Measurements from ENCODE around the gene STAT5A. TPM values are rescaled to one million over a fixed set of nuclear protein-coding genes. Genes with fewer than 3 reads are reported as not detected.
"Not testable (repeated sequence)": the region's sequence is repeated elsewhere in the genome, so short reads cannot be mapped to it uniquely, and the experiment has no call there.

Gene STAT5A
- total RNA-seq, 2 donors from 2014 or later, result 65.5 to 69.8 TPM

GRCh38 chr17:42303694-42304093 lies 15.4 kb downstream of the STAT5A start:
- peaks cover 65% of the 10 kb centered on the region for H3K36me3 ChIP-seq
- no peak overlapping the region for H3K27ac ChIP-seq
- no peaks in the 10 kb centered on the region for H3K4me1 ChIP-seq (ENCODE audit: control insufficient read depth in 1 of 2, low read depth in 2 of 2)
- no peaks in the 10 kb centered on the region for H3K9me3 ChIP-seq
- DNase-seq (ENCODE audit: low spot score), result no peak
- H3K27me3 ChIP-seq (replicated peaks; ENCODE audit: insufficient read depth), result no peaks in the 10 kb centered on the region
- H3K4me3 ChIP-seq, result no peak overlapping the region
- TF ChIP-seq, protein P1, sequence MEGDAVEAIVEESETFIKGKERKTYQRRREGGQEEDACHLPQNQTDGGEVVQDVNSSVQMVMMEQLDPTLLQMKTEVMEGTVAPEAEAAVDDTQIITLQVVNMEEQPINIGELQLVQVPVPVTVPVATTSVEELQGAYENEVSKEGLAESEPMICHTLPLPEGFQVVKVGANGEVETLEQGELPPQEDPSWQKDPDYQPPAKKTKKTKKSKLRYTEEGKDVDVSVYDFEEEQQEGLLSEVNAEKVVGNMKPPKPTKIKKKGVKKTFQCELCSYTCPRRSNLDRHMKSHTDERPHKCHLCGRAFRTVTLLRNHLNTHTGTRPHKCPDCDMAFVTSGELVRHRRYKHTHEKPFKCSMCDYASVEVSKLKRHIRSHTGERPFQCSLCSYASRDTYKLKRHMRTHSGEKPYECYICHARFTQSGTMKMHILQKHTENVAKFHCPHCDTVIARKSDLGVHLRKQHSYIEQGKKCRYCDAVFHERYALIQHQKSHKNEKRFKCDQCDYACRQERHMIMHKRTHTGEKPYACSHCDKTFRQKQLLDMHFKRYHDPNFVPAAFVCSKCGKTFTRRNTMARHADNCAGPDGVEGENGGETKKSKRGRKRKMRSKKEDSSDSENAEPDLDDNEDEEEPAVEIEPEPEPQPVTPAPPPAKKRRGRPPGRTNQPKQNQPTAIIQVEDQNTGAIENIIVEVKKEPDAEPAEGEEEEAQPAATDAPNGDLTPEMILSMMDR (IDR thresholded peaks at IDR 0.05), result no peak
- ATAC-seq (ENCODE audit: insufficient number of reproducible peaks, low FRiP score, low read depth), result no peak

DNA sequence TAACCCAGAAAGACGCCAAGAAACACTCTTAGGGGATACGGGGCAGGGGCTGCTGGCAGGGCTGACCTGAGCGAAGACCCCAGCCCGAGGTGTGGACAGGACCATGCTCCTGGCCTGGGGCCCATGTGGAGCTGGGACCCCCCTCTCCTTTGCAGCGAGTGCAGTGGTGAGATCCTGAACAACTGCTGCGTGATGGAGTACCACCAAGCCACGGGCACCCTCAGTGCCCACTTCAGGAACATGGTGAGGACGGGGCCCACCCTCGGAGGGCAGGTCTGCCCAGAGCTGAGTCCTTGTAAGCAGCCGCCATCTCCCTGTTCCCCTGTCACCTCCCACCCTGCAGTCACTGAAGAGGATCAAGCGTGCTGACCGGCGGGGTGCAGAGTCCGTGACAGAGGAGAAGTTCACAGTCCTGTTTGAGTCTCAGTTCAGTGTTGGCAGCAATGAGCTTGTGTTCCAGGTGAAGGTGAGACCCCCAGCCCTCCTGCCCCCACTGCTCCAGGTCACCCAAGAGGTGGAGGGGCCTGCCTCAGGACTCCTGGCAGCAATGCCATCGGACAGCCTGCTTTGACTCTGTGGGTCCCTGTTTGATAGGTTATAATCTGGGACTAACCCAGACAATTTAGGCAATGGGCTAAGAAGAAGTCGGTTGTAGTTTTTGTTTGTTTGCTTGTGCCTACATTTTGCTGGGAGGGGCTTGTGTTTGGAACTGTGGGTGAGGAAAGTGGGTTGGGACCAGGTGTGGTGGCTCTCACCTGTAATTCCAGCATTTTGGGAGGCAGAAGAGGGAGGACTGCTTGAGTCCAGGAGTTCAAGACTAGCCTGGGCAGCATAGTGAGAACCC lies 16.1 kb downstream of the STAT5A start:
- Histone ChIP-seq H3K36me3 (peaks cover 66% of the 10 kb centered on the region), H3K4me3 (no peak overlapping the region), H3K4me1 (ENCODE audit: control insufficient read depth in 1 of 2, low read depth in 2 of 2) (peaks cover 0 to 5% of the 10 kb centered on the region in 2 donors), H3K9me3 (no peaks in the 10 kb centered on the region), H3K27me3 (replicated peaks; ENCODE audit: insufficient read depth) (no peaks in the 10 kb centered on the region), H3K27ac (no peak overlapping the region)
- DNase-seq (ENCODE audit: low spot score), result no peak
- no peak for ATAC-seq (ENCODE audit: insufficient number of reproducible peaks, low FRiP score, low read depth)
- TF ChIP-seq, protein P1 (IDR thresholded peaks at IDR 0.05), result no peak

DNA sequence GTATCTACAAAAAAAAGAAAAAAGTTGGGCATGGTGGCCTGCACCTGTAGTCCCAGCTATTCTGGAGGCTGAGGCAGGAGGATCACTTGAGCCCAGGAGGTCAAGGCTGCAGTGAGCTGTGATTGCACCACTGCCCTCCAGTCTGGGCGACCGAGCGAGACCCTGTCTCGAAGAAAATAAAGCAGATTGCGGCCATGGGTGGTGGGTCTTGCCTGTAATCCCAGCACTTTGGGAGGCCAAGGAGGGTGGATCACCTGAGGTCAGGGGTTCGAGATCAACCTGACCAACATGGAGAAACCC lies 16.7 kb downstream of the STAT5A start:
- peaks cover 66% of the 10 kb centered on the region for H3K36me3 ChIP-seq
- ATAC-seq (ENCODE audit: insufficient number of reproducible peaks, low FRiP score, low read depth); H3K27ac ChIP-seq: not testable (repeated sequence)

GRCh38 chr17:42305543-42306384 lies 17.5 kb downstream of the STAT5A start:
- ATAC-seq (ENCODE audit: insufficient number of reproducible peaks, low FRiP score, low read depth), result no peak
- H3K4me3 ChIP-seq, result no peak overlapping the region
- DNase-seq (ENCODE audit: low spot score), result no peak
- H3K27ac ChIP-seq, result no peak overlapping the region
- H3K4me1 ChIP-seq (ENCODE audit: control insufficient read depth in 1 of 2, low read depth in 2 of 2), result peaks cover 0 to 5% of the 10 kb centered on the region in 2 donors
- H3K9me3 ChIP-seq, result no peaks in the 10 kb centered on the region
- TF ChIP-seq, protein P1 (IDR thresholded peaks at IDR 0.05), result no peak
- H3K27me3 ChIP-seq (replicated peaks; ENCODE audit: insufficient read depth), result no peaks in the 10 kb centered on the region
- peaks cover 65% of the 10 kb centered on the region for H3K36me3 ChIP-seq

More for the DNA sequence above, 16.7 kb downstream of the STAT5A start:
- not testable (repeated sequence) for DNase-seq (ENCODE audit: low spot score); H3K9me3 ChIP-seq; H3K4me1 ChIP-seq (ENCODE audit: control insufficient read depth in 1 of 2, low read depth in 2 of 2); H3K27me3 ChIP-seq (replicated peaks; ENCODE audit: insufficient read depth); H3K4me3 ChIP-seq

DNA sequence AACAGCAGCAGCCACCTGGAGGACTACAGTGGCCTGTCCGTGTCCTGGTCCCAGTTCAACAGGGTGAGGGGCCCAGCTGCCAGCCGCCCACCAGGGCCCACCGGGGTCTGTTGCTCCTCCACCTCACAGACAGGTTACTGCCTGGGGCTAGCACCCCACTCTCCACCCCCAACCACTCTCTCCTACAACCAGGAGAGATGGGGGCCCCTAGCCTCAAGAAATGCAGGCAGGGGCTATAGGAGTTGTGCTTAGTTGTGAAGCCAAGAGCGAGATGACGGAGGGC lies 18.0 kb downstream of the STAT5A start:
- no peak overlapping the region for H3K27ac ChIP-seq
- TF ChIP-seq, protein P1 (IDR thresholded peaks at IDR 0.05), result no peak
- ATAC-seq (ENCODE audit: insufficient number of reproducible peaks, low FRiP score, low read depth) (no peak), DNase-seq (ENCODE audit: low spot score) (no peak)
- no peaks in the 10 kb centered on the region for H3K27me3 ChIP-seq (replicated peaks; ENCODE audit: insufficient read depth)
- no peaks in the 10 kb centered on the region for H3K9me3 ChIP-seq
- H3K4me1 ChIP-seq (ENCODE audit: control insufficient read depth in 1 of 2, low read depth in 2 of 2), result peaks cover 0 to 10% of the 10 kb centered on the region in 2 donors
- H3K4me3 ChIP-seq, result no peak overlapping the region
- H3K36me3 ChIP-seq, result peaks cover 59% of the 10 kb centered on the region

Data from thoracic aorta (tissue), 2 donors.